ENCODE results near the gene POU2F1. TPM values are rescaled to one million over a fixed set of nuclear protein-coding genes. Genes with fewer than 3 reads are reported as not detected.
"Not testable (repeated sequence)": the region's sequence is repeated elsewhere in the genome, so short reads cannot be mapped to it uniquely, and the experiment has no call there.

The POU2F1 gene
- polyA plus RNA-seq, 1 donor (not counting 4 experiments of a cell fraction or from before 2014, with no cell fraction given), result 3.2 TPM

DNA sequence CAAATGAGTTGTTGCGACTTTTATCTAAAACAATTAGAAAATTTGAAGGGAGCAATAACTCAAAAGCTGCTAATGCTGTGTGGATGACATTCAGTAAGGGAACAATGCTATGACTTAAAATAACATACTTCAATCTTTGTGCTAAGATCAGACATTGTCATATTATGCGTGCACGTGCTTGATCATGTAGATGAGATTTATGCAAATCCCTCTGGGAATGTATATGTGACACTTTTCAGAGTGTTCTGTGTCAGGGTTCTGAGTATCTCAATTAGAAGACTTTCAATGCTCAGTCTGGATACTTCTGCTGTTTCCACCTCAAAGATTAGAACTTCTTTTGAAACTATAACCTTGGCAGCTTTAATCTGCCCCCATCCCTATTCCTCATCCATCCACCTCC lies 18.6 kb upstream of the POU2F1 start:
- H3K9me1 ChIP-seq (ENCODE audit: control insufficient read depth, extremely low read depth, insufficient read depth, low read length), result no peaks in the 10 kb centered on the region
- dilution Hi-C loops (cut with MboI; ENCODE audit: extremely low pct_ligation_motif_present, low sequenced_read_pairs), result no loop called here

DNA sequence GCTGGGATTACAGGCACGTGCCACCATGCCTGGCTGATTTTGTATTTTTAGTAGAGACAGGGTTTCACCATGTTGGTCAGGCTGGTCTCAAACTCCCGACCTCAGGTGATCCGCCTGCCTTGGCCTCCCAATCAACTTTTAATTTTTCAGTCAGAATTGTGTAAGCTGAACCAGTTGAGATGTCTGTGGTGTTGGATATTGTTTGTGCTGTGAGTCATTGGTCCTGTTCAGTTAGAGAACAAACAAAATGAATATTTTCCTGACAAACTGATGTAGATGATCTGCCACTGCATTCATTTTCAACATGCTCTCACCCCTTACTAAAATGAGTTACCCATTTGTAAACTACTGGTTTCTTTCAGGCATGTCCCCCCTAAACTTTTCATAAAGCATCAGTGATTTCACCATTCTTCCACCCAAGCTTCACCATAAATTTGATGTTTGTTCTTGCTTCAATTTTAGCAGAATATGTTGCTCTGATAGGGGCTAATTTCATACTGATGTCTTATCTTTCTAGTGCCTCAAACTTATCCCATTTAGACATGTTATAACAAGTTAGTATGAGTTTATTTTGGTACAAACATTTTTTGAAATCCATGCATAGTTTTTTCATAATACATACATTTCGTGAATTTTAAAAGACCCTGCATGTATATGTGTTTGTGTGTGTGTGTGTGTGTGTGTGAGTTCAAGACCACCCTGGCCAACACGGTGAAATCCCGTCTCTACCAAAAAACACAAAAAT lies 15.2 kb upstream of the POU2F1 start:
- FAIRE-seq; H3K4me3 ChIP-seq (ENCODE audit: control insufficient read depth in 2 of 3, extremely low read depth in 1 of 3, insufficient read depth in 2 of 3, low read depth in 1 of 3, low read length in 3 of 3); H3K27me3 ChIP-seq (ENCODE audit: control insufficient read depth, extremely low read depth, insufficient read depth, low read length); H3K9ac ChIP-seq (ENCODE audit: control insufficient read depth, extremely low read depth, insufficient read depth, low read length); H3K36me3 ChIP-seq (ENCODE audit: control insufficient read depth in 2 of 2, extremely low read depth in 1 of 2, insufficient read depth in 2 of 2, low read length in 2 of 2); H3K9me1 ChIP-seq (ENCODE audit: control insufficient read depth, extremely low read depth, insufficient read depth, low read length); H3K4me1 ChIP-seq (ENCODE audit: control insufficient read depth, extremely low read depth, insufficient read depth, low read length); H4K20me1 ChIP-seq (ENCODE audit: control insufficient read depth, extremely low read depth, insufficient read depth, low read length); H3K4me2 ChIP-seq (ENCODE audit: control insufficient read depth, extremely low read depth, insufficient read depth, low read depth, low read length); H2AFZ ChIP-seq (ENCODE audit: control insufficient read depth, low read length); DNase-seq (ENCODE audit: low read depth, low spot score); dilution Hi-C loops (cut with MboI; ENCODE audit: extremely low pct_ligation_motif_present, low sequenced_read_pairs); H3K79me2 ChIP-seq (ENCODE audit: control insufficient read depth, insufficient read depth, low read length); H3K9me3 ChIP-seq (ENCODE audit: control insufficient read depth, low read depth, low read length); H3K27ac ChIP-seq (ENCODE audit: control insufficient read depth, insufficient read depth, low read length): not testable (repeated sequence)

More for the DNA sequence above, 18.6 kb upstream of the POU2F1 start:
- FAIRE-seq (no peak), DNase-seq (ENCODE audit: low read depth, low spot score) (no peak)
- Histone ChIP-seq H3K4me2 (ENCODE audit: control insufficient read depth, extremely low read depth, insufficient read depth, low read depth, low read length) (no peak overlapping the region), H3K27ac (ENCODE audit: control insufficient read depth, insufficient read depth, low read length) (no peak overlapping the region), H3K9me3 (ENCODE audit: control insufficient read depth, low read depth, low read length) (no peaks in the 10 kb centered on the region), H3K27me3 (ENCODE audit: control insufficient read depth, extremely low read depth, insufficient read depth, low read length) (no peaks in the 10 kb centered on the region), H3K79me2 (ENCODE audit: control insufficient read depth, insufficient read depth, low read length) (no peaks in the 10 kb centered on the region), H3K4me1 (ENCODE audit: control insufficient read depth, extremely low read depth, insufficient read depth, low read length) (peaks cover 6% of the 10 kb centered on the region), H3K9ac (ENCODE audit: control insufficient read depth, extremely low read depth, insufficient read depth, low read length) (no peak overlapping the region), H3K4me3 (ENCODE audit: control insufficient read depth in 2 of 3, extremely low read depth in 1 of 3, insufficient read depth in 2 of 3, low read depth in 1 of 3, low read length in 3 of 3) (no peak overlapping the region), H2AFZ (ENCODE audit: control insufficient read depth, low read length) (no peak overlapping the region), H4K20me1 (ENCODE audit: control insufficient read depth, extremely low read depth, insufficient read depth, low read length) (no peaks in the 10 kb centered on the region), H3K36me3 (ENCODE audit: control insufficient read depth in 2 of 2, extremely low read depth in 1 of 2, insufficient read depth in 2 of 2, low read length in 2 of 2) (no peaks in the 10 kb centered on the region)
- TF ChIP-seq EZH2 (IDR thresholded peaks at IDR 0.05; ENCODE audit: low read length), result no peak
- TF ChIP-seq, protein P1, sequence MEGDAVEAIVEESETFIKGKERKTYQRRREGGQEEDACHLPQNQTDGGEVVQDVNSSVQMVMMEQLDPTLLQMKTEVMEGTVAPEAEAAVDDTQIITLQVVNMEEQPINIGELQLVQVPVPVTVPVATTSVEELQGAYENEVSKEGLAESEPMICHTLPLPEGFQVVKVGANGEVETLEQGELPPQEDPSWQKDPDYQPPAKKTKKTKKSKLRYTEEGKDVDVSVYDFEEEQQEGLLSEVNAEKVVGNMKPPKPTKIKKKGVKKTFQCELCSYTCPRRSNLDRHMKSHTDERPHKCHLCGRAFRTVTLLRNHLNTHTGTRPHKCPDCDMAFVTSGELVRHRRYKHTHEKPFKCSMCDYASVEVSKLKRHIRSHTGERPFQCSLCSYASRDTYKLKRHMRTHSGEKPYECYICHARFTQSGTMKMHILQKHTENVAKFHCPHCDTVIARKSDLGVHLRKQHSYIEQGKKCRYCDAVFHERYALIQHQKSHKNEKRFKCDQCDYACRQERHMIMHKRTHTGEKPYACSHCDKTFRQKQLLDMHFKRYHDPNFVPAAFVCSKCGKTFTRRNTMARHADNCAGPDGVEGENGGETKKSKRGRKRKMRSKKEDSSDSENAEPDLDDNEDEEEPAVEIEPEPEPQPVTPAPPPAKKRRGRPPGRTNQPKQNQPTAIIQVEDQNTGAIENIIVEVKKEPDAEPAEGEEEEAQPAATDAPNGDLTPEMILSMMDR (optimal IDR thresholded peaks at IDR 0.05 in 1 of 3, IDR thresholded peaks at IDR 0.05 in 1 of 3, conservative IDR thresholded peaks at IDR 0.05 in 1 of 3; ENCODE audit: extremely low read depth in 1 of 3, insufficient read depth in 2 of 3, low read length in 3 of 3), result no peak
